ENCODE measurements around the gene COL18A1.

The COL18A1 gene

GRCh38 chr21:45548711-45549491, 143.9 kb downstream of the COL18A1 start:
- no peak for TF ChIP-seq POLR2A (IDR thresholded peaks at IDR 0.05; ENCODE audit: low read depth, low read length)
- FAIRE-seq (no peak), DNase-seq (ENCODE audit: insufficient read length, low spot score) (no peak)

- no peak for TF ChIP-seq POLR2A (IDR thresholded peaks at IDR 0.05; ENCODE audit: low read depth, low read length)
- FAIRE-seq (no peak), DNase-seq (ENCODE audit: insufficient read length, low spot score) (no peak)
Measured at GRCh38 chr21:45549626-45550463, 144.9 kb downstream of the COL18A1 start.

GRCh38 chr21:45550522-45551210, 145.7 kb downstream of the COL18A1 start:
- TF ChIP-seq POLR2A (IDR thresholded peaks at IDR 0.05; ENCODE audit: low read depth, low read length), result no peak
- FAIRE-seq, result no peak
- DNase-seq (ENCODE audit: insufficient read length, low spot score), result no peak

DNA sequence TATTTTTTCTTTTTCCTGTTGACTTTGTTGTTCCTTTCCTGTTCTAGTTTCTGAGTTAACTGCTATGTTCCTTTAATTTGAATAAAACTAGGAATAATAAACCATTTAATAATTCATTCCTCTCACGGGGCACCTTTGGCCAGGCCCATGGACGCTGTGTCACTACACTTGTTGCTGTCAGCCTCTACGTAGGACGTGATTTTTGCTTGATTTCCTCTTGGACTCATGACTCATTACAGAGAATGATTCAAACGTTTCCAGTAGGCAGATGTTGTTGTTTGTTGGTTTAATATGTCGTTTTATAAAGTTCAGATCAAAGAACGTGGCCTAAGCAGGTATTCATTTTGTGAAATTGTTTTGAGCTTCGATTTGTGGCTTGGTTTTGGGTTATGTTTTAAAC, 146.4 kb downstream of the COL18A1 start:
- DNase-seq (ENCODE audit: insufficient read length, low spot score), result peak; percentile 96
- FAIRE-seq, result peak; percentile 62
- TF ChIP-seq POLR2A (IDR thresholded peaks at IDR 0.05; ENCODE audit: low read depth, low read length), result no peak

- TF ChIP-seq POLR2A (IDR thresholded peaks at IDR 0.05; ENCODE audit: low read depth, low read length), result no peak
- DNase-seq (ENCODE audit: insufficient read length, low spot score) (no peak), FAIRE-seq (no peak)
Measured at GRCh38 chr21:45551783-45552695, 147.1 kb downstream of the COL18A1 start.

- no peak for FAIRE-seq
- no peak for TF ChIP-seq POLR2A (IDR thresholded peaks at IDR 0.05; ENCODE audit: low read depth, low read length)
Measured at GRCh38 chr21:45552696-45553391, 147.9 kb downstream of the COL18A1 start.

DNA sequence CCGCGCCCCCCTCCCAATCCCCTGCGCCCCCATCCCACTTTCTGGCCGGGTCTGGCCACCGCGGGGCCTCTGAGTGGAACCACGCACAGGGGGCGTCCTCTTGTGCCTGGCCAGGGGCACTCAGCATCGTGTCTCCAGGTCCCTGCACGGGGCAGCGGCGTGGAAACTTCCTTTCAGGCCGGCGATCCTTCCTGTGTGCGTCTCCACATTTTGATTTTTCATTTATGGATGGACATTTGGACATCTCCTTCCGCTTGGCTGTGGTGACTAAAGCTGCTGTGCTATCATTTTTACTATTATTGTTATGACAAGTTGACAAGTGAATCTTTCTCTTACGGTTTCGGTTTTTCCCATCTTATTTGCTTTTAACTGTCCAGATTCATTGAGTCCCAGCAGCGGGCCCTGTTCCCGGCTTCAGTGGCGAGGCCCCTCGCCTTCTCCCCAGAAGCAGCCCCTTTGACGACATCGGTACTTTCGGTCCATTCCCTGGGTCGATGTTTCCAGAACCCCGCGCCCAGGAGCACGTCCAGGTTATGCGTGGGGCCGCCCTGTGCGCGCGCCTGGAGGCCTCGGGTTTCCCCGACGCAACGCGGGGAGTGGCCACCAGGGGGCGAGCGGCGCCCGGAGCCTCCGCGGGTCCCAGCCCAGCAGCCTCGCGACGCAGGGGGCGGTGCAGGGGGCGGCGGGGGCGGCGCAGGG, 149.7 kb downstream of the COL18A1 start:
- 0 out of 2 replicates have a peak, but pooled peaks have one; percentile 22 for TF ChIP-seq POLR2A (IDR thresholded peaks at IDR 0.05; ENCODE audit: low read depth, low read length)
- DNase-seq (ENCODE audit: insufficient read length, low spot score), result peak; percentile 98

More at GRCh38 chr21:45552696-45553391, 147.9 kb downstream of the COL18A1 start:
- DNase-seq (ENCODE audit: insufficient read length, low spot score), result no peak

GRCh38 chr21:45555251-45555556, 150.2 kb downstream of the COL18A1 start:
- DNase-seq (ENCODE audit: insufficient read length, low spot score) (no peak), FAIRE-seq (no peak)
- TF ChIP-seq POLR2A (IDR thresholded peaks at IDR 0.05; ENCODE audit: low read depth, low read length), result no peak

More for the DNA sequence above, 149.7 kb downstream of the COL18A1 start:
- FAIRE-seq, result no peak

GRCh38 chr21:45555557-45556301, 150.8 kb downstream of the COL18A1 start:
- DNase-seq (ENCODE audit: insufficient read length, low spot score) (peak; percentile 98), FAIRE-seq (no peak)
- TF ChIP-seq POLR2A (IDR thresholded peaks at IDR 0.05; ENCODE audit: low read depth, low read length), result no peak

DNA sequence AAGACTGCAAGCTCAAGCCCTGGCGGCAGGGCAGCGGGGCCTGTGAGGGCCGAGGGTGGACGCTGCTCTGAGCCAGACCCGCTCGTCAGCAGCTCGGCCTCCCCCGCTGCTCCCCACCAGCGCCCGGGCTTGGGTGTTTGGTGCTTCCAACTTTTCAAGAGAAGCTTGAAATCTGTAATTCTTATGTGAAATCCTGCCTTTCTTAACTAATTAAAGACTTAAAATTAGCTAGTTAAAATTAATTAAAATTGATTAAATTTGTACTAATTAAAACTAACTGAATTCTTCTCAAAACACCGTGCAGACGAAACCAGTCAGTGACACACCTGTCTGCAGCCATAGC, 151.3 kb downstream of the COL18A1 start:
- TF ChIP-seq POLR2A (IDR thresholded peaks at IDR 0.05; ENCODE audit: low read depth, low read length), result no peak
- DNase-seq (ENCODE audit: insufficient read length, low spot score), result no peak
- no peak for FAIRE-seq
